Measurements from ENCODE around the gene SLC25A15.
"Not testable (repeated sequence)": the region's sequence is repeated elsewhere in the genome, so short reads cannot be mapped to it uniquely, and the experiment has no call there.

Gene SLC25A15

GRCh38 chr13:40818926-40819325 is 29.5 kb downstream of the SLC25A15 start:
- DNase-seq = no peak

- DNase-seq = no peak
Observed at GRCh38 chr13:40819797-40820315, 30.4 kb downstream of the SLC25A15 start.

GRCh38 chr13:40839725-40840124 is 50.3 kb downstream of the SLC25A15 start:
- not testable (repeated sequence) for DNase-seq

- DNase-seq = not testable (repeated sequence)
Observed at GRCh38 chr13:40840955-40841354, 51.5 kb downstream of the SLC25A15 start.
